Measurements from ENCODE around the gene LDLRAD1. TPM values are rescaled to one million over a fixed set of nuclear protein-coding genes. Genes with fewer than 3 reads are reported as not detected.
A peak's percentile ranks its signal among the peaks of the same experiment; 100 is the strongest.

Gene LDLRAD1
- total RNA-seq, 1 donor from 2014 or later, result not detected

- no peak overlapping the region for H3K9ac ChIP-seq
- Mint-ChIP-seq H3K27me3 (ENCODE audit: insufficient read depth, low read depth) (no peaks in the 10 kb centered on the region), H3K36me3 (no peaks in the 10 kb centered on the region), H3K27ac (peak overlapping the region; percentile 78), H3K9me3 (no peaks in the 10 kb centered on the region), H3K4me1 (peaks cover 24% of the 10 kb centered on the region), H3K4me3 (peak overlapping the region; percentile 79)
- no peaks in the 10 kb centered on the region for H3K79me2 ChIP-seq (ENCODE audit: low read depth)
- H4K20me1 ChIP-seq (ENCODE audit: low read depth), result no peaks in the 10 kb centered on the region
- no peak overlapping the region for H3K27ac ChIP-seq
- H3F3A ChIP-seq (ENCODE audit: low read depth), result no peaks in the 10 kb centered on the region
- no peaks in the 10 kb centered on the region for H3K36me3 ChIP-seq
- no peaks in the 10 kb centered on the region for H3K9me3 ChIP-seq (ENCODE audit: low read depth)
- DNase-seq (ENCODE audit: low spot score), result no peak
- TF ChIP-seq EZH2phosphoT487 (IDR thresholded peaks at IDR 0.05), result no peak
- TF ChIP-seq EZH2 (IDR thresholded peaks at IDR 0.05), result no peak
- no peak for TF ChIP-seq CTCF (IDR thresholded peaks at IDR 0.05)
- H3K4me1 ChIP-seq, result peaks cover 13% of the 10 kb centered on the region
- H3K4me2 ChIP-seq, result peak overlapping the region; percentile 69
- H3K27me3 ChIP-seq, result no peaks in the 10 kb centered on the region
- peak overlapping the region; percentile 23 for H3K4me3 ChIP-seq
- H2AFZ ChIP-seq (replicated peaks), result peak overlapping the region; percentile 77
Measured at GRCh38 chr1:53982763-53983104, 35.3 kb downstream of the LDLRAD1 start.

GRCh38 chr1:53982034-53982762 lies 35.8 kb downstream of the LDLRAD1 start:
- no peak overlapping the region for H3K9ac ChIP-seq
- H3K79me2 ChIP-seq (ENCODE audit: low read depth), result no peaks in the 10 kb centered on the region
- H3K36me3 ChIP-seq, result no peaks in the 10 kb centered on the region
- H3K9me3 Mint-ChIP-seq, result no peaks in the 10 kb centered on the region
- TF ChIP-seq EZH2phosphoT487 (IDR thresholded peaks at IDR 0.05) (no peak), EZH2 (IDR thresholded peaks at IDR 0.05) (no peak), CTCF (IDR thresholded peaks at IDR 0.05) (no peak)
- H3K4me1 Mint-ChIP-seq, result peaks cover 24% of the 10 kb centered on the region
- H3K4me2 ChIP-seq, result peak overlapping the region; percentile 69
- peak overlapping the region; percentile 79 for H3K4me3 Mint-ChIP-seq
- peak overlapping the region; percentile 78 for H3K27ac Mint-ChIP-seq
- H3K4me1 ChIP-seq, result peaks cover 13% of the 10 kb centered on the region
- H3K36me3 Mint-ChIP-seq, result no peaks in the 10 kb centered on the region
- H3K9me3 ChIP-seq (ENCODE audit: low read depth), result no peaks in the 10 kb centered on the region
- no peaks in the 10 kb centered on the region for H4K20me1 ChIP-seq (ENCODE audit: low read depth)
- peak overlapping the region; percentile 77 for H2AFZ ChIP-seq (replicated peaks)
- H3K27me3 Mint-ChIP-seq (ENCODE audit: insufficient read depth, low read depth), result no peaks in the 10 kb centered on the region
- DNase-seq (ENCODE audit: low spot score), result peak; percentile 76
- no peaks in the 10 kb centered on the region for H3F3A ChIP-seq (ENCODE audit: low read depth)
- H3K27me3 ChIP-seq, result no peaks in the 10 kb centered on the region
- no peak overlapping the region for H3K27ac ChIP-seq
- peak overlapping the region; percentile 23 for H3K4me3 ChIP-seq

GRCh38 chr1:53981220-53981619 lies 36.8 kb downstream of the LDLRAD1 start:
- Histone ChIP-seq H3K27me3 (no peaks in the 10 kb centered on the region), H3K4me1 (peaks cover 13% of the 10 kb centered on the region), H3F3A (ENCODE audit: low read depth) (no peaks in the 10 kb centered on the region), H4K20me1 (ENCODE audit: low read depth) (no peaks in the 10 kb centered on the region), H3K9me3 (ENCODE audit: low read depth) (no peaks in the 10 kb centered on the region), H3K9ac (no peak overlapping the region), H3K4me3 (no peak overlapping the region), H3K36me3 (no peaks in the 10 kb centered on the region), H2AFZ (replicated peaks) (no peak overlapping the region), H3K79me2 (ENCODE audit: low read depth) (no peaks in the 10 kb centered on the region), H3K4me2 (no peak overlapping the region), H3K27ac (no peak overlapping the region)
- Mint-ChIP-seq H3K27ac (no peak overlapping the region), H3K4me1 (peaks cover 24% of the 10 kb centered on the region), H3K4me3 (no peak overlapping the region), H3K27me3 (ENCODE audit: insufficient read depth, low read depth) (no peaks in the 10 kb centered on the region), H3K9me3 (no peaks in the 10 kb centered on the region), H3K36me3 (no peaks in the 10 kb centered on the region)
- no peak for TF ChIP-seq CTCF (IDR thresholded peaks at IDR 0.05)
- no peak for TF ChIP-seq EZH2 (IDR thresholded peaks at IDR 0.05)
- DNase-seq (ENCODE audit: low spot score), result no peak

Data from neural progenitor cell (in vitro differentiated cells).